Kidney (tissue), 14 donors: Measurements from ENCODE around the gene CCL3. TPM values are rescaled to one million over a fixed set of nuclear protein-coding genes. Genes with fewer than 3 reads are reported as not detected.

Experiments used
- DNase-seq, 5 donors: peaks; one replicate each; pipeline ENCODE4 v3.0.0-alpha.2; 2013 to 2020
- FAIRE-seq: peaks from 2 replicates; lab custom pipeline; 2012; peaks lifted over from hg19 to GRCh38; lab: Jason Lieb, UNC
- H3K27ac ChIP-seq, 2 donors: one replicate each; pipeline ENCODE4 v1.7.0; 2013; ENCODE audit warnings: low read depth in 2 of 2, low read length in 2 of 2, inconsistent platforms in 1 of 2
- H3K27me3 ChIP-seq: one replicate; pipeline ENCODE4 v1.7.1; 2013; ENCODE audit warnings: low read length, inconsistent platforms; ENCODE audit not compliant: control insufficient read depth, insufficient read depth
- H3K36me3 ChIP-seq, 3 donors: one replicate each; pipeline versions ENCODE4 v1.7.0 to v1.7.1; 2013; ENCODE audit warnings: low read length in 3 of 3, control low read depth in 1 of 3, inconsistent platforms in 1 of 3; ENCODE audit not compliant: insufficient read depth in 3 of 3, control insufficient read depth in 2 of 3
- H3K4me1 ChIP-seq, 3 donors: one replicate each; pipeline versions ENCODE4 v1.7.0 to v1.7.1; 2013; ENCODE audit warnings: low read length in 3 of 3, inconsistent platforms in 1 of 3, low read depth in 1 of 3; ENCODE audit not compliant: control insufficient read depth in 2 of 3, insufficient read depth in 2 of 3
- H3K4me3 ChIP-seq, 3 donors: one replicate each; pipeline versions ENCODE4 v1.7.0 to v1.8.1; 2013; ENCODE audit warnings: low read length in 3 of 3, control low read depth in 1 of 3, inconsistent platforms in 1 of 3
- H3K9ac ChIP-seq, 3 donors: one replicate each; pipeline versions ENCODE4 v1.7.0 to v1.7.1; 2013; ENCODE audit warnings: low read length in 3 of 3, control low read depth in 1 of 3, inconsistent platforms in 1 of 3
- H3K9me3 ChIP-seq, 3 donors: one replicate each; pipeline versions ENCODE4 v1.7.0 to v1.7.1; 2013; ENCODE audit warnings: low read length in 3 of 3, control low read depth in 1 of 3, inconsistent platforms in 1 of 3; ENCODE audit not compliant: control insufficient read depth in 2 of 3, insufficient read depth in 1 of 3
- CTCF ChIP-seq: IDR thresholded peaks from 3 replicates; pipeline ENCODE4 v1.5.1; 2012; ENCODE audit warnings: mild to moderate bottlenecking, moderate library complexity, borderline replicate concordance; ENCODE audit not compliant: insufficient read depth; ENCODE audit errors: extremely low read depth
- intact Hi-C: fragments of 100-400 bp; cut with DNase I; formaldehyde crosslinking; loops from one replicate; pipeline ENCODE4 v1.11.1; 2022
- polyA plus RNA-seq: library from polyadenylated mRNA; stranded (reverse); fragments of 350-450 nt; fragmentation: Illumina TruSeq; extraction: RNeasy Lipid Tissue Mini Kit (QIAGEN cat#74804); gene quantifications from one replicate; pipeline ENCODE4 v1.2.3, GENCODE V29; 2014; ENCODE audit warnings: low read depth, low replicate concordance; ENCODE audit not compliant: insufficient read depth
- total RNA-seq: library from RNA; stranded (reverse); fragmentation: NEBNext Ultra II Directional; extraction: Animal tissue kit (Norgen Biotek cat#: 25700); gene quantifications from one replicate; pipeline ENCODE4 v1.2.1, GENCODE V29; 2021
- donor health status: control.
- donor health status: control.
- donor health status: control.
- donor health status: control.
- donor health status: control.
- donor health status: DM: yes; HTN: yes; CAD: no.
- donor health status: Normal renal cell carcinoma (clear cell type).

The CCL3 gene
- total and polyA plus RNA-seq, 2 donors from 2014 or later, result 4.2 to 6.6 TPM

- no peaks in the 10 kb centered on the region for H3K4me1 ChIP-seq
- peaks cover 0 to 13% (median 7%) of the 10 kb centered on the region in 3 donors for H3K9me3 ChIP-seq
- H3K36me3 ChIP-seq, result no peaks in the 10 kb centered on the region
- FAIRE-seq (no peak), DNase-seq (no peak)
- no peak for TF ChIP-seq CTCF
- no peak overlapping the region for H3K9ac ChIP-seq
- H3K27me3 ChIP-seq, result no peaks in the 10 kb centered on the region
- intact Hi-C loops, result no loop called here
- H3K4me3 ChIP-seq, result no peak overlapping the region
- H3K27ac ChIP-seq, result no peak overlapping the region
These were observed 38.6 kb upstream of the CCL3 start for GRCh38 chr17:36128411-36128978.

GRCh38 chr17:36127911-36128310 is 38.0 kb upstream of the CCL3 start:
- no peak for TF ChIP-seq CTCF
- Histone ChIP-seq H3K36me3 (no peaks in the 10 kb centered on the region), H3K27ac (no peak overlapping the region), H3K4me1 (no peaks in the 10 kb centered on the region), H3K27me3 (no peaks in the 10 kb centered on the region), H3K9ac (no peak overlapping the region), H3K9me3 (peaks cover 0 to 13% (median 7%) of the 10 kb centered on the region in 3 donors), H3K4me3 (no peak overlapping the region)
- FAIRE-seq (no peak), DNase-seq (no peak)
- intact Hi-C loops, result no loop called here

GRCh38 chr17:36127199-36127893 is 37.4 kb upstream of the CCL3 start:
- FAIRE-seq, result no peak
- H3K4me1 ChIP-seq, result no peaks in the 10 kb centered on the region

More at GRCh38 chr17:36127199-36127893, 37.4 kb upstream of the CCL3 start:
- no peak for DNase-seq
- Histone ChIP-seq H3K9me3 (peaks cover 0 to 13% (median 7%) of the 10 kb centered on the region in 3 donors), H3K27ac (no peak overlapping the region), H3K9ac (no peak overlapping the region), H3K36me3 (no peaks in the 10 kb centered on the region), H3K4me3 (no peak overlapping the region), H3K27me3 (no peaks in the 10 kb centered on the region)
- intact Hi-C loops, result no loop called here
- no peak for TF ChIP-seq CTCF
